Suprapubic skin (tissue), 4 donors: ENCODE data around the gene HOMER1. TPM values are rescaled to one million over a fixed set of nuclear protein-coding genes. Genes with fewer than 3 reads are reported as not detected.

ENCODE experiments used
- DNase-seq, 2 donors: peaks; one replicate each; pipeline ENCODE4 v3.0.0-alpha.2; 2019; ENCODE audit warnings: low spot score in 2 of 2
- H3K27ac ChIP-seq: fragments of 200-600 bp; sonication (generic); one replicate; pipeline ENCODE4 v1.5.1; 2019
- H3K27me3 ChIP-seq: fragments of 200-600 bp; sonication (generic); one replicate; pipeline ENCODE4 v1.5.1; 2019
- H3K36me3 ChIP-seq: fragments of 200-600 bp; sonication (generic); one replicate; pipeline ENCODE4 v1.5.1; 2019
- H3K4me1 ChIP-seq: fragments of 200-600 bp; sonication (generic); one replicate; pipeline ENCODE4 v1.5.1; 2019
- H3K4me3 ChIP-seq: fragments of 200-600 bp; sonication (generic); one replicate; pipeline ENCODE4 v1.5.1; 2019; ENCODE audit warnings: mild to moderate bottlenecking
- H3K9me3 ChIP-seq: fragments of 200-600 bp; sonication (generic); one replicate; pipeline ENCODE4 v1.5.1; 2019
- CTCF ChIP-seq, 2 donors: fragments of 200-600 bp in 1 of 2; fragments of 450-650 bp in 1 of 2; sonication (generic) in 1 of 2; IDR thresholded peaks; one replicate each; pipeline ENCODE4 v1.5.1; 2016 to 2019; ENCODE audit warnings: antibody characterized with exemption in 2 of 2, mild to moderate bottlenecking in 1 of 2, moderate library complexity in 1 of 2
- EP300 ChIP-seq: sonication (generic); formaldehyde crosslinking; IDR thresholded peaks from one replicate; pipeline ENCODE4 v1.6.1; 2017; ENCODE audit warnings: antibody characterized with exemption
- POLR2A ChIP-seq, 2 donors: fragments of 450-650 bp; IDR thresholded peaks; one replicate each; pipeline ENCODE4 v1.6.1; 2017; ENCODE audit warnings: antibody characterized with exemption in 2 of 2, mild to moderate bottlenecking in 2 of 2, moderate library complexity in 2 of 2
- POLR2AphosphoS5 ChIP-seq, 3 donors: sonication (generic); formaldehyde crosslinking; IDR thresholded peaks; one replicate each; pipeline ENCODE4 v1.6.1; 2017; ENCODE audit warnings: antibody characterized with exemption in 3 of 3
- WGBS: methylation state at CpG from one replicate; pipeline ENCODE4 v1.1.5; 2018; 5-methylcytosine and 5-hydroxymethylcytosine counted together
- total RNA-seq, 4 donors: library from RNA; depleted of rRNA; stranded (reverse); fragments of >200 nt; gene quantifications; one replicate each; pipeline ENCODE4 v1.1.0, GENCODE V29; 2016

Gene HOMER1
- total RNA-seq, 4 donors from 2014 or later: 6.0 to 7.5 (median 7.0) TPM

DNA sequence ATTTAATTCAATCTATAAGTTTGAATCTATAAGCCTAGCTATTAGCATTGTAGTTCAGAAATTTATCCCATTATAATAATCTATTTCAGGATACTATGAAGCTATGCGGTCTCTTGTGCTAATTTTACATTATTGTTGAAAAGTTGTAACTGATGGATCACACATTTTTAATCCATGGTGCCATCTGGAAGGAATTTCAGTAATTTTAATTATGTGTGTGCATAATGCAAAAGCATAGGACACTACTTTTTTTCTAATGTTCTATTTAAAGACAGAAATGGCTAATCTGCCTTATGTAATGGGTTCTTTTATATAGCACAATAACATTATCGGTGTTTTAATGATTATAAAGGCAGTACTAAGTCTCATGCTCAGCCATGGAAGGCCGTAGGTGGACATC is 90.6 kb downstream of the HOMER1 start:
- no peak overlapping the region for H3K4me3 ChIP-seq
- WGBS: 57% methylated on average over 3 of the region's 3 CpGs
- TF ChIP-seq CTCF (IDR thresholded peaks at IDR 0.05): no peak
- TF ChIP-seq POLR2AphosphoS5 (IDR thresholded peaks at IDR 0.05): no peak
- TF ChIP-seq EP300: no peak
- TF ChIP-seq POLR2A (IDR thresholded peaks at IDR 0.05): no peak
- no peak overlapping the region for H3K27ac ChIP-seq
- H3K9me3 ChIP-seq: no peaks in the 10 kb centered on the region
- H3K36me3 ChIP-seq: no peaks in the 10 kb centered on the region
- no peaks in the 10 kb centered on the region for H3K27me3 ChIP-seq
- H3K4me1 ChIP-seq: no peaks in the 10 kb centered on the region
- no peak for DNase-seq

- no peak overlapping the region for H3K4me3 ChIP-seq
- no peaks in the 10 kb centered on the region for H3K9me3 ChIP-seq
- no peaks in the 10 kb centered on the region for H3K27me3 ChIP-seq
- no peak for TF ChIP-seq CTCF (IDR thresholded peaks at IDR 0.05)
- TF ChIP-seq EP300: no peak
- no peak for TF ChIP-seq POLR2A (IDR thresholded peaks at IDR 0.05)
- no peak for TF ChIP-seq POLR2AphosphoS5 (IDR thresholded peaks at IDR 0.05)
- no peak for DNase-seq
- H3K4me1 ChIP-seq: no peaks in the 10 kb centered on the region
- no peaks in the 10 kb centered on the region for H3K36me3 ChIP-seq
- no peak overlapping the region for H3K27ac ChIP-seq
- WGBS: 77% methylated on average over 3 of the region's 3 CpGs
Measured at GRCh38 chr5:79420248-79420647, 93.7 kb downstream of the HOMER1 start.

DNA sequence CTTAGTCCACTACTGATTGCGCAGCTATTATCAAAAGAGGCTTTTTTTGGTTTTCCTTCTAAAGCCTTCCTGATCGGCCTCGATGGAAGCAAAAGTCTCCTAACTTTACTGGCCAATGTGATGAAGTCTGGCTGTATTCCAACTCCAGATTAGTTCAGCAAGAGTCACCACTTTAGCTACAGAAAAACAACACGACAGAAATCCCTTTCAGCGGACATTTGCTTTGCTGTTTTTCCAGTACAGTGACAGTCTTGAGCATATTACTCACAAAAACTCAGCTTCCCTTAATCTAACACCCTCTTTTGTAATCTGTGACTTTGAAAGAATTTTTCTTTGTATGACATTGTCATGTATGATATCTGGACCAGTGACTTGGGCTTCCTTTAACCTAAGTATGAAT is 95.7 kb downstream of the HOMER1 start:
- Histone ChIP-seq H3K4me1 (no peaks in the 10 kb centered on the region), H3K27me3 (no peaks in the 10 kb centered on the region), H3K4me3 (no peak overlapping the region), H3K9me3 (no peaks in the 10 kb centered on the region), H3K27ac (no peak overlapping the region), H3K36me3 (no peaks in the 10 kb centered on the region)
- 76% methylated on average over 5 of the region's 5 CpGs for WGBS
- TF ChIP-seq EP300 (no peak), POLR2AphosphoS5 (IDR thresholded peaks at IDR 0.05) (no peak), POLR2A (IDR thresholded peaks at IDR 0.05) (no peak), CTCF (IDR thresholded peaks at IDR 0.05) (no peak)
- DNase-seq: no peak

GRCh38 chr5:79417495-79417894 is 96.4 kb downstream of the HOMER1 start:
- H3K27ac ChIP-seq: no peak overlapping the region
- 95% methylated on average over 1 of the region's 1 CpG for WGBS
- no peaks in the 10 kb centered on the region for H3K4me1 ChIP-seq
- H3K36me3 ChIP-seq: no peaks in the 10 kb centered on the region
- no peaks in the 10 kb centered on the region for H3K27me3 ChIP-seq
- DNase-seq: no peak
- no peak overlapping the region for H3K4me3 ChIP-seq
- H3K9me3 ChIP-seq: no peaks in the 10 kb centered on the region
- TF ChIP-seq CTCF (IDR thresholded peaks at IDR 0.05) (no peak), POLR2A (IDR thresholded peaks at IDR 0.05) (no peak), POLR2AphosphoS5 (IDR thresholded peaks at IDR 0.05) (no peak), EP300 (no peak)

DNA sequence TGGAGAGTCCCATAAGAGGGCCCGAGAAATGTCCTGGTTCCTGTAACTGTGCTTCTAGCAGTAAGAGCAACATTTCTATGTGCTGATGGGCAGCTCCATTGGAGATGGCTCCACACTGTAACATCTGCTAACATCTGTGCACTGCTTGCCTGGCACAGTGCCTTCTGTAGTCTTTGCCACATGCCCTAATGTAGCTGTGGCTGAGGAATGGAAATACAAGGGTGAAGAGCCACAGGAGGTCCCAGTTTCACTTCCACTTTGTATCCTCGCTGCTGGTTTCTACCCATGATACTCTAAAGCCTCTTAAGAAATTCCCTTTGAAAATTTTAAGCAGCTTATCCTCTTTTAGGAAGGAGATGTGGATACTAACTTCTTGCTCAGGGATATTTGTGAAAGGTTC is 97.4 kb downstream of the HOMER1 start:
- H3K27me3 ChIP-seq: no peaks in the 10 kb centered on the region
- H3K4me3 ChIP-seq: no peak overlapping the region
- WGBS: 83% methylated on average over 2 of the region's 2 CpGs
- no peaks in the 10 kb centered on the region for H3K36me3 ChIP-seq
- H3K9me3 ChIP-seq: no peaks in the 10 kb centered on the region
- no peak for DNase-seq
- H3K4me1 ChIP-seq: no peaks in the 10 kb centered on the region
- TF ChIP-seq CTCF (IDR thresholded peaks at IDR 0.05): no peak
- TF ChIP-seq EP300: no peak
- TF ChIP-seq POLR2A (IDR thresholded peaks at IDR 0.05): no peak
- no peak for TF ChIP-seq POLR2AphosphoS5 (IDR thresholded peaks at IDR 0.05)
- H3K27ac ChIP-seq: no peak overlapping the region
